ENCODE results near the gene TNFRSF21. TPM values are rescaled to one million over a fixed set of nuclear protein-coding genes. Genes with fewer than 3 reads are reported as not detected.
"Not testable (repeated sequence)": the region's sequence is repeated elsewhere in the genome, so short reads cannot be mapped to it uniquely, and the experiment has no call there.

The TNFRSF21 gene
- total RNA-seq, 1 donor from 2014 or later: 49.6 TPM

- DNase-seq (ENCODE audit: low read depth in 2 of 2): no peak
Observed at GRCh38 chr6:47229255-47229654, 80.5 kb downstream of the TNFRSF21 start.

- not testable (repeated sequence) for DNase-seq (ENCODE audit: low read depth in 2 of 2)
Observed at GRCh38 chr6:47228093-47228492, 81.6 kb downstream of the TNFRSF21 start.

DNA sequence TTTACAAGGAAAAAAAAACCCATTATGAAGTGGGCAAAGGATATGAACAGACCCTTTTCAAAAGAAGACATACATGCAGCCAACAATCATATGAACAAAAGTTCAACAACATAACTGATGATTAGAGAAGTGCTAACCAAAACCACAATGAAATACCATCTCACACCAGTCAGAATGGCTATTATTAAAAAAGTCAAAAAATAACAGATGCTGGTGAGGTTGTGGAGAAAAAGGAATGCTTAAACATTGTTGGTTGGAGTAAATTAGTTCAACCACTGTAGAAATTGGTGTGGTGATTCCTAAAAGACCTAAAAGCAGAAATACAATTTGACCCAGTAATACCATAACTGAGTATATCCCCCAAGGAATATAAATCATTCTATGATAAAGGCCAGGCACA lies 86.5 kb downstream of the TNFRSF21 start:
- not testable (repeated sequence) for DNase-seq (ENCODE audit: low read depth in 2 of 2)

- DNase-seq (ENCODE audit: low read depth in 2 of 2): no peak
Observed at GRCh38 chr6:47221565-47221964, 88.1 kb downstream of the TNFRSF21 start.

- DNase-seq (ENCODE audit: low read depth in 2 of 2): no peak
Observed at GRCh38 chr6:47209632-47210031, 100.1 kb downstream of the TNFRSF21 start.

DNA sequence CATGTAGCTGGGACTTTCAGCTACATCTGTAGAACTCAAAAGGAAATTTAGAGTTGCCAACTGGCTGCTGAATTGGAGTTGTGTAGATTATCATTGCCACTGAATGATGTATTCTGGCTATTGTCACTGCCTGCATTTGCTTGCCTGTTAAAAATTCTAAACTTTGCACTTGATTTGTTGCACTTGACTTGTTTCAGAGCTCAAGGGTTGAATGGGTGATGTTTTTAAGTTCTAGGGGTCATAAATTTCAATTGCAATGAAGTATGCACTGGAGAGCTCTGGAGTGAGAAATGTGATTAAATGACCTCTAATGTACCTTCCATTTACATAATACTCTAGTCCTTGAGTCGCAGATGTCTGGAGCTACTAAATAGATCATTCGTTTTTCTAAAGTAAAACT lies 102.4 kb downstream of the TNFRSF21 start:
- DNase-seq (ENCODE audit: low read depth in 2 of 2): no peak

DNA sequence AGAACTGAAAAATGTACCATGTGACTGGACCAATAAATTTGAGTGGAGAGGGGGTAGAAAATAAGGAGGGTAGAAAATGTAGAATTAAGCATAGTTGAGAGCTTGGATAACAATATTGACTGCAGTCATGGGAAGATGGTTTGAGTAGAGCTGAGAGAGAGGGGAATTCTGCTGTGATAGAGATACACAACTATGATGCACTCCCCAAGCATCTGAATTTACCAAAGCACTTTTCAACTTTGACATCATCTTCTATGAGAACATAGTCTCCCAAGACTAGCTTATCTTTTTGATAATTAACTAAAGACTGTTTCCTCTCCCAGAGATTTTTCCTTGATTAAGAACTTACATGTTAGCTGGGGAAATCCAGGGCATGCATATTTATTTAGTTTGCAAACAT lies 103.1 kb downstream of the TNFRSF21 start:
- no peak for DNase-seq (ENCODE audit: low read depth in 2 of 2)

DNA sequence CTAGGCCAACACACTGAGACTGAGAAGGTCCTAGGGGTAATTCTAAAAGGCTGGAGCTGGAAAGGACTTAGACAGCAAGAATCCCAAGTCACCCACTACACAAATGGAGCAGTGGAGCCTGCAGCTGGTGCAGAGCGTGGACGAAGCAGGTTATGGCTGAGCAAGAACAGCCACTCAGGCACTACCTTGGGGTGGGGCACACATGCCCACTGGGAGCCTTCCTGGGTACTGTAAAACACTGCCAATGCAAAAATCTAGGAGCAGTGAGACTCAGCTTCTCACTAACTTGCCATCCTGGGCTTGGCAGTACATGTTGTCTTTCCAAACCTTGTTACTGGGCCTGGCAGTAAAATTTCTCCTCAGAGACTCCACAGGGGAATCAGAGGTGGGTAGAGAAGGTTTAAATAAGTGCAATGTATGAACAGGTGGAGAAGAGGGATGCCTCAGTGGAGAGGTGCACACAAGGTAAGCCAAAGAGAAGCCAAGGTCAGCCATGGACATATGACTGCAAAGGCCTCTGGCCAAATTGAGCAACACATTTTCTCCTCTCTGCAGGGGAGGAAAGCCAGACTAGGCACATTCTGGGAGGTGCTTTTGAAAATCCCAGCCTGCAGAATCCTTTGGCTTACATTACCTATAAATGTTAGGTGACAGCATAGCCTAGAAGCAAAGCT lies 105.6 kb downstream of the TNFRSF21 start:
- DNase-seq (ENCODE audit: low read depth in 2 of 2): no peak

GRCh38 chr6:47203266-47203937 lies 106.3 kb downstream of the TNFRSF21 start:
- DNase-seq (ENCODE audit: low read depth in 2 of 2): no peak

DNA sequence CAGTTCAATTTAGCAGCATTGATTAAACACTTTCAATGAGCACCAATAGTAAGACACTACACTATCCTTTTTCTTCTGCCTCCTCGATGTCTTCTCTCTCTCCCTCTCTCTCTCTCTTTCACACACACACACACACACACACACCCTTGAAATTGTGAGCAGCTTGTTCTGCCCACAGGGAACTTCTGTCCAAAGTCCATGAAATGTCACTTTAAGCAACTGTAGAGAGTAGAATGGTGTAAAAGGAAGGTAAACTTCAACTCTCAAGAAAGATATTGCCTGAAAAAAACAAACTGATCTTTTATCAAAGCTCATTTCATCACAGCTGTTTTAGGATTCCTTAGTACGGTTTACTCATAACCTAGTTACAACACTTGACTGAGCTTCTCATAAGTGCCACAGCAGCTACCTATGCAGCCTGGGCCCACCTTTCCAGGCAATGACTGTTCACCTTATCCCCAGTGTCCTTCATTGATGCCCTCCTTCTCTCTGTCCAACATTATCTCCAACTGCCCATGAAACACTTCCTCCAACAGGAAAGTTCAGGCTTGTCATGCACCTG lies 107.0 kb downstream of the TNFRSF21 start:
- DNase-seq (ENCODE audit: low read depth in 2 of 2): no peak

DNA sequence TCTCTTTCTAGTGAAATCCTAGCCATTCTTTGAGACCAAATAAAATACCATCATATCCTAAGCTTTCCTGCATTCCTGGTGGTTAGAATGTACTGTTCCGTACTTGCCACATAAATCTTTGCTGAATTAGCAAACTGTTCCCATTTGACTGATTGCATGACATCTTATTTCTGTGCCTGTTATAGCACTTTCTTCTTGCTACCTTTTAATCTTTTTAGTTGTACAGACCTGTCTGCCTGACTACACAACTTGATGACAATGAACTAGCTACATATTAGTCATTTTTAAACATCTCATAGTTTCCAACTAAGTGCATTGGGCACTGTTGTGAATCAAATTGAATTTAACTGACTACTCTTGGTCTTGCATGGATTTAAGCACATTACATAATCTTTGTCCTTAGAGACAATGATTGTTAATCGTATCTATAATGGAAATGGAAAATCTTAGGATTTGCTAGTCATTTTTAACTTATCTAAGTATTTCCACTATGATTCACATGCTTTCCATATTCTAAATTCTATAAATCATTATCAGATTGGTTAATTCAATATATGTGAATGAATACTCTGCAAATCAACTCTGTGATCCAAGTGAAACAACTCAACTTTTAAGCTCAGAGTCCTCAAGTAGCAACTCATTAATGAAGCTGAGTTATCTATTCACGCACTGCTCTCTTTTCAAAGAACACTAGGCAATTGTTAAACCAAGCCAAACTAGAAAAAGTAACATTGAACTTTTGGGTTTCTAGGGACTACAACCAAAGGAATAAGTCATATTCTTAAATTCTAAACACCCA lies 109.0 kb downstream of the TNFRSF21 start:
- DNase-seq (ENCODE audit: low read depth in 2 of 2): no peak

DNA sequence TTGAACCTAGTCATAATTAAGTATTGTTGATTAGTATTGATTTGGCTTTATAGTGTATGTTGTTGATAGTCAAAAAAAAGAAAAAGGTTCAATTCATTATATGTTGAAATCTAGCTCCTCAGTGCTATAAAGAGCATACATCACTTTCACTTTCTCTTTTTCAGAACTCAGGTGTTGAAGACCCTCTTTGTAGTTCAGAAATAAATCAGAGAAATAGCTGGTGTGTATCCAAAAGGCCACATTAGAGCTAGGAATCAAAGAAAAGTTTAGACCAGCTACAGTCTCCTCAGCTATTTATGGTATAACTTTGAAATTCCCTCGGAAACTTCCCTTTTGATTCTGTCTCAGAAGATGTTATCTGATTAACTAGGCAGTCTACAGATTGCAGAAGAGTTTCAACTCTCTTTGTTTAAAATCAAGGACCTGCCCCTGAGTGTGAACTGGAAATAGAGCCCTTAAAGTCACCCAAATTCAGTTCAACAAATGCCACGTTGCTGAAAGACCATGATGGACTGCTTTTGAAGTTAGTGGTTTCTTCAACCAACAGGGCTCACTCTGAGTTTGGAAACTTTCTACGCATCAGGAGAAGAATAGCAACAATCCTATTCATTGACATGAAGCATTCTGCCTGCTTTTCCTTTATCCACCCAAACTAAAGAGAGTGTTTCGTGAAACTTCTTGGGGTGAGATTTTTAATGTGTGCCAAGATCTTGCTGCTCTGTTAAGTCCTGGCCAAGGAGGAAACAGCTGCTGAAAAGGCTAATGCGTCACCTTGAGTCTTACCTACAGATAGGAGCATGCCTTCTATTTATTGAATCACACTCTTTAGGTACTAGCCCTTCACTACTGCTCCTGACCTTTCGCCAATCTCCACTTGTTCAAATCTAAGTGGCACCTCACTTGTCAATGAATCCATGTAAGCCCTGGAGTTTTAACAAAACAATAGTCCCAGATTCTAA lies 111.7 kb downstream of the TNFRSF21 start:
- no peak for DNase-seq (ENCODE audit: low read depth in 2 of 2)

- DNase-seq (ENCODE audit: low read depth in 2 of 2): no peak
Observed at GRCh38 chr6:47196113-47196512, 113.6 kb downstream of the TNFRSF21 start.

GRCh38 chr6:47195011-47195650 lies 114.6 kb downstream of the TNFRSF21 start:
- DNase-seq (ENCODE audit: low read depth in 2 of 2): peak; percentile 10 to 73

- DNase-seq (ENCODE audit: low read depth in 2 of 2): no peak
Observed at GRCh38 chr6:47188588-47189021, 121.1 kb downstream of the TNFRSF21 start.

- DNase-seq (ENCODE audit: low read depth in 2 of 2): no peak
Observed at GRCh38 chr6:47187893-47188587, 121.7 kb downstream of the TNFRSF21 start.

GRCh38 chr6:47187113-47187512 lies 122.6 kb downstream of the TNFRSF21 start:
- no peak for DNase-seq (ENCODE audit: low read depth in 2 of 2)

DNA sequence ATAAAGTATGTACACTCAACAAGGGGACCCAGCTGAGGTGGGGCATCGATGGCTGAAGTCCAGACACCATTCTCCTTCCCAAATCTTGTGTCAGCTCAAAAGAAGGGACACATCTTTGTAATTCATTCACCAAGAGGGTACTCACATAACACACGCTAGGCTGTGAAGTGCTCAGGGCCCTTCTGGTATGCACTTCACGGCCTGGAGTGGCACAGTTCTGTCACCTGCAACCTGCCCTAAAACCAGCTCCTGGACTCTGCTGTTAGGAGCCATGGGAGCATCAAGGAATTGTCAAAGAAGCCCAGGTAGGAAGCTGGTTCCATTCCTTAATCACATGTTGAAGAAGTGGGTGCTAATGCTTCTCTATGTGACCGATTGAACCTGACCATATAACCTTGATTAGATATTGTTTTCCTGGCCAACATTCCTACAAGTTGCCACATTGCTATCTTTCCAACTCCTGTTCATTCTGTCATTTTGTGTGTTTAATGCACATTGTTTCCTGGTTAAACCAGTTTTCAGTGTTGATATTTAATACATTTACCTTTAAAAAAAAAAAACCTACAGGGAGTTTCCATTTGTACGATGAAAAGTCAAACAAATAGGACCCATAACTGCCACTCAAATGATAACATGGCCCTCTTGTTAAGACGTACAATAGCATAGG lies 127.3 kb downstream of the TNFRSF21 start:
- DNase-seq (ENCODE audit: low read depth in 2 of 2): no peak

DNA sequence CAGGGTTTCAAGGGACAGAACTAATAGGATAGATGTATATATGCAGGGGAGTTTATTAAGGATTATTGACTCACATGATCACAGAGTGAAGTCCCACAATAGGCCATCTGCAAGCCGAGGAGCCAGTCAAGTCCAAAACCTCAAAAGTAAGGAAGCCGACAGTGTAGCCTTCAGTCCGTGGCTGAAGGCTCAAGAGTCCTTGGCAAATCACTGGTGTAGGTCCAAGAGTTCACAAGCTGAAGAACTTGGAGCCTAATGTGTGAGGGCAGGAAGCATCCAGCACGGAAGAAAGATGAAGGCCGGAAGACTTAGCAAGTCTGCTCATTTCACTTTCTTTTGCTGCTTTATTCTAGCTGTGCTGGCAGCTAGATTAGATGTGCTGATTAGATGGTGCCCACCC lies 128.0 kb downstream of the TNFRSF21 start:
- DNase-seq (ENCODE audit: low read depth in 2 of 2): no peak

All from lung microvascular endothelial cell (primary cell).